HG03175 (cell line): ENCODE measurements around the gene NAP1L1.
A peak's percentile ranks its signal among the peaks of the same experiment; 100 is the strongest.

ENCODE experiments used
- ATAC-seq: cut with Tn5 transposase; IDR thresholded peaks from one replicate; pipeline ENCODE4 v1.9.1; 2021; ENCODE audit warnings: mild to moderate bottlenecking, moderate library complexity; ENCODE audit not compliant: unreplicated experiment

The NAP1L1 gene

DNA sequence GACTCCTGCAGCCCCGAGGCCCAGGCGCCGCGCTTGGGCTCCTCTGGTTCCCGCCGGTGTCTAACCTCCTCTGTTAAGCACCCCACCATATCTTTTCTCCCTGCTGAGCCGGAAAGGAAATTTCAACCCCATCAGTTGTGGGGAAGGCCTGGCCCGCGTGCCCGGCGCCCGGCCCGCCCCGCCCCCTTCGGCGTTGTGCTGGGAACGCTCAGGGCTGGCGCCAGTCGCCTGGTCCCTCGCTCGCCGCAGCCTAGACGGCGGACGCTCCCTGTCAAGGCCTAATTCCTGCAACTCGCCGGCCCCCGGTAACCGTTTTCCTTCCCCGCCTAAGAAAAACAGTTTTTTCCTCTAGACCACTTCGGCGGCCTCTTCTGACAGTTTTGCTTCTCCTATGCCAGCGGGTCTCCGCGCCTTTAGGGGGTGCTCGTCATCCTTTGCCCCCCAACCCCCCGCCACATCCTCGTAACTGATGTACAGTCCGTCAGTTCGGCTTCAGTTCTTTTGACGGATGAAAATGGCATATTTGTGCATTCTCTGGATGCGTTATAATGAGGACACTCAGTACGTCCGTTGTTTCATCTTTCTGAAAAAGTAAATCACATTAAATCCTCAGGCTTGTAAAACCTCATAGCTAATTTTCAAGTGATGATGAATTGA, 506 bp upstream of the NAP1L1 start:
- ATAC-seq: peak; percentile 57

DNA sequence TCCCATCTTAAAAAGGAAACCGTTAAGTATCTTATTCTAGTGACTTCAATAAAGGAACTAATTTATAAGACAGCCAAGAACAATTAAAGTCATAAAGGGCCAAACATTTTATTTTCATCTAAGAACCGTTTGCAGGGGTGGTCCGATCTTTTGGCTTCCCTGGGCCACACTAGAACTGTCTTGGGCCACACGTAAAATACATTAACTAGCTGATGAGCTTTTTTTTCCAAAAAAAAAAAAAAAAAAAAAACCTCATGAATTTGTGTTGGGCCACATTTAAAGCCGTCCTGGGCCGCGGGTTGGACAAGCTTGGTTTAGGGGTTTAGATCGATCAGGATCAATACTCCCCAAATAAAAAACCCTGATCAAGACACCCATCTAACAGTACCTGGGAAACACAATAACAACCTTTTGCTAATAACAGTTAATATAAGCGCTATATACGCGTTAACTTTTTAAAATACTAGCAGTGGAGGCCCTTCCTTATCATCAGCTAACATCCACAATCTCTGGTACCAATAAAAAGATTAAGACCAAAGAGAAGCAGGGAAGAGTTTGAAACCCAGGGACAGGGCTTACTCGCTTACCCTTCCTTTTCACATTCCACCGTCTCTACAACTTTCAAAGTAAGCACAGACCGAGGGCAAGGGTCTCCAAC, 1.1 kb downstream of the NAP1L1 start:
- ATAC-seq: no peak

- no peak for ATAC-seq
These were observed 2.6 kb downstream of the NAP1L1 start for GRCh38 chr12:76081909-76082308.

- ATAC-seq: no peak
These were observed 3.6 kb downstream of the NAP1L1 start for GRCh38 chr12:76080729-76081415.

DNA sequence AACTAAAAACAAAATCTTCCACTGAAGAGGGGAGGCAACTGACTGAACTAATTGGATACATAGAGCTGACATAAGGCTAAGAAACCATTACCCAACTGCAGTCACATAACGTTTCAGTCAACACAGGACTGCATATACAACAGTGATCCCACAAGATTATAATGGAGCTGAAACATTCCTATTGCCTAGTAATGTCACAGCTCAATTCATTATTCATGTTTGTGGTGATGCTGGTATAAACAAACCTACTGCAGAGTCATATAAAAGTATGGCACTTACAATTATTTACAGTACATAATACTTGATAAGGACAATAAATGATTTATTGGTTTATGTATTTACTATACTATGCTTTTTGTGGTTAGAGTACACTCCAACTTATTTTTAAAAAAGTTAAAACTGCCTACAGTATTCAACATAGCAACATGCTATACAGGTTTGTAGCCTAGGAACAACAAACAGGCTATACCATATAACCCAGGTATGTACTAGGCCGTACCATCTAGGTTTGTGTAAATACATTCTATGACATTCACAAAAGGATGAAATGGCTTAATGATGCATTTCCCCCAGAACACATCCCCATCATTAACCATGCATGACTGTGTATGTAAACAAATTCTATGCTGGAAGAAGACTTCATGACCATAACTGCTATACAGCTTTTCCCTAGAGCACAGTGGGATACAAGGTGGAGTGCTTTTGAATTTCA, 4.3 kb downstream of the NAP1L1 start:
- no peak for ATAC-seq

DNA sequence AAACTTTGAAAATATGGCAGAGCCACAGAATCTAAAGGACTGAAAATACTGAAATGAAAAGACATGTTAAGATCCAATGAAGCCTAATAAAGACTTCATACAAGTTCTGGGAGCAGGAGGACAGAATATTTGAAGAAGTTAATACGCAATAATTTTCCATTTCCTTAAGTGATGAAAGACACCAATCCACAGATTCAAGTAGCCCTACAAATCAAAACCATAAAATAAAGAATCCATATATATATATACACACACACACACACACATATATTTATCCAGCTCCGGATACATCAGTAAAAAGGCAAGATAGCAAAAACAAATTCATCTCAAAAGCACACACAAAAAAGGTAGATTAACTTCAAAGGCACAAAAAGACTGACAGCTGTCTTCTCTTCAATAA, 5.7 kb downstream of the NAP1L1 start:
- ATAC-seq: no peak

GRCh38 chr12:76075448-76075847, 9.0 kb downstream of the NAP1L1 start:
- ATAC-seq: no peak

- no peak for ATAC-seq
These were observed 9.7 kb downstream of the NAP1L1 start for GRCh38 chr12:76074701-76075336.

DNA sequence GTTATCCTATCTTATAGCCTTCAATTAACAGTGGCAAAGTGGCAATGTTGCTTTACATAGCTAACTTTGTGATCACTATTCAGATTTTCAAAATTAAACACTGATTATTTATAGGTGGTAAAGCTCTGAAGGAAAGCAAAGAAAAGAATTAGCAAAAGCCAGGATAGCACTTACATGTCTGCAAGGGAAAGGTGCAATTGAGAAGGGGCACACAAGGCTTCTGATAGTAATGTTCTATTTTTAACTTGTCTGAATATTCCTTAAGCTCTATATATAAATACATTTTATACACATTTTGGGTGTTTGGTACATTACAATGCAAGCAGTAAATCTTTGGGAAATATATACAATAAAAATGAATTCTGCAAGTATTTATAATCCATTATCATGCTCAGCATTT, 10.9 kb downstream of the NAP1L1 start:
- ATAC-seq: no peak

DNA sequence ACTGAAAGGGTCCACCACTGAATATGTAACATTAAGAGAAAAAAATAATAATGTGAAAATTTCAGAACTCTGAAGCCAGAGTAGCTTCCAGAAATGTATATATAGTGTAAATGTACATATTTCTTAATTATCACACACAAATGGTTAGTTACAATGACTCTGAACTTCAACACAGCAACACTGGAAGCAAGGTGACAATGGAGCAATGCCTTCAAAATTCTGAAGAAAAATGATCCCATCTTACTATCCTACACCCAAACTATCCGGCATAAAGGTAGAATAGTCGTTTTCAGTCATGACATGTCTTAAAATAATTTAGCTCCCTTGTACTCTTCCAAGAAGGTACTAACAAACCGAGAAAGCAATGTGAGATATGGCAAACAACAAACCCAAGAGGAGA, 11.9 kb downstream of the NAP1L1 start:
- ATAC-seq: no peak

GRCh38 chr12:76069339-76069738, 15.1 kb downstream of the NAP1L1 start:
- no peak for ATAC-seq

DNA sequence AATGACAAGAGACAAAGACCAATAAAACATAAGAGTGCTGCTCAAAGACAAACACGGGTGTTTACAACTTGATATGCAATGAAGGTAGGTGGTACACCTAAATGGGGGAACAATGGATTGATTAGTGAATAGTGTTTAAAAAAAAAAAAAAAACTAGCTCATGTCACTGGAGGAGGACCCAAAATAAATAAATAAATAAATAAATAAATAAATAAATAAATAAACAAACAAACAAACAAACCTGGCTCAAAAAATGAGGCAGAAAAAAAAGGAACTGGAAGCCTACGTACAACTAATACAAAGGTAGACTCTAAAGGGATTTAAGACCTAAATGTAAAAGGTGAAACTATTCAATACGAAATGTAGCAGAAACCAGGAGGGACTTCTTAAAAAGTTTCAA, 18.6 kb downstream of the NAP1L1 start:
- no peak for ATAC-seq

DNA sequence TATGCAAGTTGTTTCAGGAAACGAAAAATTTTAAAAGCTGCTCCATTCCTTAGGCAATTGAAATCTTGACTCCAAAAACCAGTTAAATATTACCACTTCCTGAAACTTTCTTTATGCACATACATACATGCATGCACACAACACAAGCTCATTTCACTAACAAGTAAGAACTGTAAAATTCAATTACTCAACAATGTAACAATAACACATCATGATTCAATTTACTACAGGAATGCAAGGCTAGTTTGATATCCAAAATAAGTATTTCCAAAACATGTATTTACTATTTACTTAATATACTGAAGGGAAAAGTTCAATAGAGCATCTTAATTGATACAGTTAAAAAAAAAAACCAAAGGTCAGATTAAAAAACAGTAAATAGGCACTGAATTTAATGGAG, 19.6 kb downstream of the NAP1L1 start:
- ATAC-seq: no peak

DNA sequence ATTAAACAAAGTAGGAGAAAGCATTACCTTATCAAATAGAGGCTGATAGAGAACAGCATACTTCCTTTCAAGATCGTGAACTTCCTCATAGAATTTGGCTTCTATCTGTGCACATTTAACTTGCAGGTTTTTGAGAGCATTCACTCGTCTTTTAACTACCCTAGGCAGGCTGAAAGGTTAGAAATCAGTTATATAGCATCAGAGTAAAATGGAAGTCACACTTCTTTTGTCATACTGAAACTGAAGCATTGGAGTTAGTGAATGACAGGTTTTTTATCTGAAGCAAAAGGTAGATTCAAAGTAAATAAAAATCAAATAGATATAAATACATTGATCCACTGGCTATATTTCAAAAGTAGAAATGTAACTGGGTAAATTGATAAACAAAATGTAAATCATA, 24.4 kb downstream of the NAP1L1 start:
- ATAC-seq: no peak

- ATAC-seq: no peak
These were observed 27.2 kb downstream of the NAP1L1 start for GRCh38 chr12:76057326-76057725.

DNA sequence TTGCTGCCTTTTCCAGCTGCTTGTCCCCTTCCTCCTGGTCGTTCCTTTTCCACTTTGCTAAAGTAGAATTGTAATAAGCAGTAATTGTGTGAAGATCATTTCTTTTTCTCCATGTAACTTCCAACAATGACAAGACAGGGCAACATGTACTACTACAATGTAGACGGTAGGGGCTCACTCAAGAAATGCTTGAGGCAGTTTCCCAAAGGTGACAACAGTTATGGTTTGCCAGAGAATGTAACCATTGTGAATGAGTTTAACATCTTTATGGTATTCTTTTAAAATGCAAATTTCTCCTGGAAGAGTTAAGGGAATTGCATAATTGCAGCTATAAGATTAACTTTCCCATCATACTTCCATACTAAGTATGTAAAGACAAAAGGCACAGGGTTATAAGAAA, 29.1 kb downstream of the NAP1L1 start:
- no peak for ATAC-seq

DNA sequence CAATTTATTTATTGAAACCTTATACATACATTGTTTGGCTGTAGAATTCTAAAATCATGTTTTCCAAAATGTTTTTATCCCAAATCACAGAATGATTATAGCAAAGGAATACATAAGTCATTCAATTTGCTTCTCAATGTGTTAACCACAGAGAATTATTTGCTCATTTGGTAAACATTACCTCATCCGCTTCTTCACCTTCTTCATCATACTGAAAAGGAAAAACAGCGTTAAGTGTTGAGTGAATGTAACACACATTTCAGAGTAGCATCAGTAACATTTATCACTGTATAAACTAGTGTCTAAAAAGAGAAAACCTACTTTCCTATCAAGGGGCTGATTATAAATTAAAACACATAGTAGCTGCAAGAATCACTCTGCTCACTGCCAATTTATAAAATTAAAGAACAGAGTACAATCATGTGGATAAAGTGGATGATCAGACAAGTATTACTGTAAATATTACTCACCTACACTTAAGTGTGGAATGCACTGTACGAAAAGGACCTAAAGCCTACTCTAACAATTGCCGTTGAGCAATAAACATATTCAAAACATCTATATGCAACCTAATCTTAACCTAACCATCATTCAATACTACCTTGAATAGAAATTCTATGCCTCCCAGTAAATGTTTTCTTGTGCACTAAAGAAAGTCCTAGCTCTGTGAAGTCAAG, 34.8 kb downstream of the NAP1L1 start:
- ATAC-seq: no peak

DNA sequence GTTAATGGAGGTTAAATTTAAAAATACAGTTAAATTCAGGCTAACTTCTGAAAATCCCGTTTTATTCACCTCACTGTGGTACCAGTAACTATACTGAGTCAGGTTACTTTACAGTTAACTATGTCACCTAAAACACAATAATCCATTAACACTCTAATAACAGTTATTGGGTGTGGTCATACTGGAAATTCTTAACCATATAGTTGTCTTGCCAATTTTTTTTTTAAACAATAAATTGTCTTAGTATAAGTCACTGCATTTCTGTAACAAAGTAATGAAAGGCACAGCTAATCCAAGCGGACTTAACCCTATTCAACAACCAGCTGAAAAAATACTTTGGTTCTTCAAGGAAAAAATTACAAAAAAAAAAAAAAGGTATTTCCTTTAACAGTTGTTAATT, 36.7 kb downstream of the NAP1L1 start:
- no peak for ATAC-seq

GRCh38 chr12:76047060-76047459, 37.4 kb downstream of the NAP1L1 start:
- ATAC-seq: no peak

GRCh38 chr12:76043377-76043776, 41.1 kb downstream of the NAP1L1 start:
- no peak for ATAC-seq

GRCh38 chr12:76042147-76042546, 42.3 kb downstream of the NAP1L1 start:
- no peak for ATAC-seq
